C4-2B (cell line): ENCODE measurements around the gene ZNF366.

Experiments
- ZFX ChIP-seq: fragments of 450-650 bp; IDR thresholded peaks from 2 replicates; pipeline ENCODE4 v1.6.1; 2017
- TF ChIP-seq, protein P1 (sequence below): fragments of 450-650 bp; conservative IDR thresholded peaks from 2 replicates; pipeline ENCODE4 v1.5.1; 2017; ENCODE audit warnings: mild to moderate bottlenecking

DNA sequence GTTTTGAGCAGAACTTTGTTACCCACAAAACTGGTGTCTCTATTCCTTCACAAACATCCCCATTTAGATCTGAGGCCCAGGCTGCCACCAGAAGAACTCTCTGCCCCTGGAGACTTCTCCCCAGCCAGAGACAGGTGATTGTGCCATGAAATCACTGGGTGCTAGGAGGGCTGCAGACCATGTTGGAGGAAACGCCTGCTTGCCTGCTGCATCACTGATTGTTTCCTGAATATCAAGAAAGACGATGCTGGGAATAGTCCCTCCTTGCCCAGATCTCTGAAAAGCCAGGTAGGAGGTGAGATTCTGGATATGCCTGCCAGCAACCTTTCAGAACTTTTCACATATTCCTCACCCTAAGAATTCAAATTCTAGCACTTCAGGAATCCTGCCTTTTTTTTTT is 8.1 kb downstream of the ZNF366 start:
- TF ChIP-seq, protein P1, sequence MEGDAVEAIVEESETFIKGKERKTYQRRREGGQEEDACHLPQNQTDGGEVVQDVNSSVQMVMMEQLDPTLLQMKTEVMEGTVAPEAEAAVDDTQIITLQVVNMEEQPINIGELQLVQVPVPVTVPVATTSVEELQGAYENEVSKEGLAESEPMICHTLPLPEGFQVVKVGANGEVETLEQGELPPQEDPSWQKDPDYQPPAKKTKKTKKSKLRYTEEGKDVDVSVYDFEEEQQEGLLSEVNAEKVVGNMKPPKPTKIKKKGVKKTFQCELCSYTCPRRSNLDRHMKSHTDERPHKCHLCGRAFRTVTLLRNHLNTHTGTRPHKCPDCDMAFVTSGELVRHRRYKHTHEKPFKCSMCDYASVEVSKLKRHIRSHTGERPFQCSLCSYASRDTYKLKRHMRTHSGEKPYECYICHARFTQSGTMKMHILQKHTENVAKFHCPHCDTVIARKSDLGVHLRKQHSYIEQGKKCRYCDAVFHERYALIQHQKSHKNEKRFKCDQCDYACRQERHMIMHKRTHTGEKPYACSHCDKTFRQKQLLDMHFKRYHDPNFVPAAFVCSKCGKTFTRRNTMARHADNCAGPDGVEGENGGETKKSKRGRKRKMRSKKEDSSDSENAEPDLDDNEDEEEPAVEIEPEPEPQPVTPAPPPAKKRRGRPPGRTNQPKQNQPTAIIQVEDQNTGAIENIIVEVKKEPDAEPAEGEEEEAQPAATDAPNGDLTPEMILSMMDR, result no peak
- TF ChIP-seq ZFX, result no peak
